ENCODE data around the gene LIMA1.
"Not testable (repeated sequence)": the region's sequence is repeated elsewhere in the genome, so short reads cannot be mapped to it uniquely, and the experiment has no call there.

The LIMA1 gene

GRCh38 chr12:50285253-50285652 lies 1.9 kb upstream of the LIMA1 start:
- no peak for DNase-seq

- no peak for DNase-seq
Observed at GRCh38 chr12:50282721-50283228, 545 bp downstream of the LIMA1 start.

- no peak for DNase-seq
Observed at GRCh38 chr12:50279501-50279900, 3.8 kb downstream of the LIMA1 start.

- no peak for DNase-seq
Observed at GRCh38 chr12:50276912-50277671, 6.2 kb downstream of the LIMA1 start.

GRCh38 chr12:50276068-50276467 lies 7.3 kb downstream of the LIMA1 start:
- no peak for DNase-seq

- DNase-seq, result no peak
Observed at GRCh38 chr12:50275556-50275955, 7.8 kb downstream of the LIMA1 start.

- DNase-seq, result not testable (repeated sequence)
Observed at GRCh38 chr12:50275127-50275526, 8.2 kb downstream of the LIMA1 start.

- no peak for DNase-seq
Observed at GRCh38 chr12:50271724-50272247, 11.5 kb downstream of the LIMA1 start.

GRCh38 chr12:50268482-50268881 lies 14.8 kb downstream of the LIMA1 start:
- DNase-seq, result no peak

GRCh38 chr12:50265770-50266524 lies 17.4 kb downstream of the LIMA1 start:
- no peak for DNase-seq

- no peak for DNase-seq
Observed at GRCh38 chr12:50263832-50264231, 19.5 kb downstream of the LIMA1 start.

GRCh38 chr12:50261654-50262053 lies 21.7 kb downstream of the LIMA1 start:
- DNase-seq, result no peak

- DNase-seq, result no peak
Observed at GRCh38 chr12:50258167-50258551, 25.2 kb downstream of the LIMA1 start.

- no peak for DNase-seq
Observed at GRCh38 chr12:50257236-50258166, 25.8 kb downstream of the LIMA1 start.

GRCh38 chr12:50256761-50257160 lies 26.6 kb downstream of the LIMA1 start:
- no peak for DNase-seq

GRCh38 chr12:50252977-50253602 lies 30.2 kb downstream of the LIMA1 start:
- no peak for DNase-seq

GRCh38 chr12:50251619-50252252 lies 31.6 kb downstream of the LIMA1 start:
- DNase-seq, result no peak

- no peak for DNase-seq
Observed at GRCh38 chr12:50249464-50250182, 33.7 kb downstream of the LIMA1 start.

GRCh38 chr12:50248883-50249282 lies 34.4 kb downstream of the LIMA1 start:
- no peak for DNase-seq

GRCh38 chr12:50248411-50248810 lies 34.9 kb downstream of the LIMA1 start:
- DNase-seq, result no peak

- not testable (repeated sequence) for DNase-seq
Observed at GRCh38 chr12:50247665-50248064, 35.7 kb downstream of the LIMA1 start.
